Fibroblast of lung (primary cell): Measurements from ENCODE around the gene NEGR1.

Source experiments
- EZH2 ChIP-seq: IDR thresholded peaks from 2 replicates; pipeline ENCODE4 v1.5.1; 2012; ENCODE audit warnings: low read length, control low read depth, mild to moderate bottlenecking; ENCODE audit errors: missing control alignments
- TF ChIP-seq, protein P1 (sequence below), 2 donors: IDR thresholded peaks in 1 of 2; conservative IDR thresholded peaks in 1 of 2; 1 replicate in 1 of 2; 2 replicates in 1 of 2; pipeline ENCODE4 v1.5.1; 2011 to 2012; ENCODE audit warnings: low read length in 2 of 2, control low read depth in 1 of 2, inconsistent platforms in 1 of 2, low read depth in 1 of 2, mild to moderate bottlenecking in 1 of 2

DNA sequence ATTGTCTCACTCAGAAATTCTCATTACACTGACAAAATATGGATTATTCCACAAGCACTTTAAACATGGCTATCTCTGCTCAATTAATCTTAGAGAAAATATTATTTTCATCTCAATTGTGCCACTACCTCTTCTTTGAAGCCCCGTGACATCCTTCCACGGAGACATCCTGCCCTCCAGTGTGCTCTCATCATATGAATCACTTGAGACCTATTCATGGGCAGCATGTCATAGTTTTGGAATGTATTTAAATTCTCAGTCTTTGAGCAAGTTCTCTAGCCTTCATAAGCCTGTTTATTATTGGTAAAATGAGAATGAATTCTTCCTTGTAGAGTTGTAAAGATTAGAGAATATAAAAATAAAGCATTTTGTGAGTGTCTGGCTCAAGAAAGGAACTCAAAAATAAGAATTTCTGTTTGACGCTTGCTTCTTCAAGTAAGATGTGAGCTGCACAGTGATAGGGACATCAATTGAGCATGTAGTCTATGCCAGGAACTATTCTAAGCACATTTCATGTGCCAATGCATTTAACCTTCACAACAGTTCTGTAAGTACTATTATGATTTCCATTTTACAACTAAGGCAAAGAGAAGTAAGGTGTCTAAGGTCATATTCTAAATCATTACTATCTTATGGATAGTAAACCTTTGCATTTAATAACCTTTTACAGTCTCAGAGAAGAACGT, 644.1 kb downstream of the NEGR1 start:
- TF ChIP-seq, protein P1, sequence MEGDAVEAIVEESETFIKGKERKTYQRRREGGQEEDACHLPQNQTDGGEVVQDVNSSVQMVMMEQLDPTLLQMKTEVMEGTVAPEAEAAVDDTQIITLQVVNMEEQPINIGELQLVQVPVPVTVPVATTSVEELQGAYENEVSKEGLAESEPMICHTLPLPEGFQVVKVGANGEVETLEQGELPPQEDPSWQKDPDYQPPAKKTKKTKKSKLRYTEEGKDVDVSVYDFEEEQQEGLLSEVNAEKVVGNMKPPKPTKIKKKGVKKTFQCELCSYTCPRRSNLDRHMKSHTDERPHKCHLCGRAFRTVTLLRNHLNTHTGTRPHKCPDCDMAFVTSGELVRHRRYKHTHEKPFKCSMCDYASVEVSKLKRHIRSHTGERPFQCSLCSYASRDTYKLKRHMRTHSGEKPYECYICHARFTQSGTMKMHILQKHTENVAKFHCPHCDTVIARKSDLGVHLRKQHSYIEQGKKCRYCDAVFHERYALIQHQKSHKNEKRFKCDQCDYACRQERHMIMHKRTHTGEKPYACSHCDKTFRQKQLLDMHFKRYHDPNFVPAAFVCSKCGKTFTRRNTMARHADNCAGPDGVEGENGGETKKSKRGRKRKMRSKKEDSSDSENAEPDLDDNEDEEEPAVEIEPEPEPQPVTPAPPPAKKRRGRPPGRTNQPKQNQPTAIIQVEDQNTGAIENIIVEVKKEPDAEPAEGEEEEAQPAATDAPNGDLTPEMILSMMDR (conservative IDR thresholded peaks at IDR 0.05 in 1 of 2, IDR thresholded peaks at IDR 0.05 in 1 of 2; ENCODE audit: low read depth in 1 of 2, low read length in 2 of 2): no peak
- no peak for TF ChIP-seq EZH2
